Measurements from ENCODE around the gene AVPR2. TPM values are rescaled to one million over a fixed set of nuclear protein-coding genes. Genes with fewer than 3 reads are reported as not detected.

AVPR2 gene
- total RNA-seq, 1 donor from 2014 or later, result not detected

DNA sequence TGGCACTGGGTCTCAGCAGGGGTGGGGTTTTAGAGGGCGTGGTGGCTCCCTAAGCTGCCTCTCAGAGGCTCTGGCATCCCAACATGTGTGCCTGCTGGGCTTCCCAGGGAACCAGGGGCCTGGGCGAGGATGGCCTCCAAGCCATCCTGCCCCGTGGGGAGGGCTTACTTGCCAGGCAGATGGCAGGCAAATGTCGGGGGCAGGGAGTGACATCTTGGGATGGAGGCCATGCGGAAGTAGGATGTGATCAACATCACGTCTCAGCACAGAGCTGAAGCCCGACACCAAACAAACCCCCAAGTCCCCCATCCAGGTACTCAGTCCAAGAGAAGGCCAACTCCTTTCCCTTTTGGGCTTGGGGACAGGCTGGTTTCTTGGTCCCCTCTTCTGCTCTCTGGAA lies 23.2 kb upstream of the AVPR2 start:
- Mint-ChIP-seq H3K27me3 (ENCODE audit: low read depth) (peaks cover 4% of the 10 kb centered on the region), H3K27ac (ENCODE audit: unreplicated experiment) (no peak overlapping the region), H3K4me1 (ENCODE audit: low read depth) (no peaks in the 10 kb centered on the region), H3K9me3 (ENCODE audit: low read depth) (peaks cover 2% of the 10 kb centered on the region), H3K4me3 (ENCODE audit: unreplicated experiment) (no peak overlapping the region), H3K36me3 (ENCODE audit: low read depth) (no peaks in the 10 kb centered on the region)
- TF ChIP-seq, protein P1, sequence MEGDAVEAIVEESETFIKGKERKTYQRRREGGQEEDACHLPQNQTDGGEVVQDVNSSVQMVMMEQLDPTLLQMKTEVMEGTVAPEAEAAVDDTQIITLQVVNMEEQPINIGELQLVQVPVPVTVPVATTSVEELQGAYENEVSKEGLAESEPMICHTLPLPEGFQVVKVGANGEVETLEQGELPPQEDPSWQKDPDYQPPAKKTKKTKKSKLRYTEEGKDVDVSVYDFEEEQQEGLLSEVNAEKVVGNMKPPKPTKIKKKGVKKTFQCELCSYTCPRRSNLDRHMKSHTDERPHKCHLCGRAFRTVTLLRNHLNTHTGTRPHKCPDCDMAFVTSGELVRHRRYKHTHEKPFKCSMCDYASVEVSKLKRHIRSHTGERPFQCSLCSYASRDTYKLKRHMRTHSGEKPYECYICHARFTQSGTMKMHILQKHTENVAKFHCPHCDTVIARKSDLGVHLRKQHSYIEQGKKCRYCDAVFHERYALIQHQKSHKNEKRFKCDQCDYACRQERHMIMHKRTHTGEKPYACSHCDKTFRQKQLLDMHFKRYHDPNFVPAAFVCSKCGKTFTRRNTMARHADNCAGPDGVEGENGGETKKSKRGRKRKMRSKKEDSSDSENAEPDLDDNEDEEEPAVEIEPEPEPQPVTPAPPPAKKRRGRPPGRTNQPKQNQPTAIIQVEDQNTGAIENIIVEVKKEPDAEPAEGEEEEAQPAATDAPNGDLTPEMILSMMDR (IDR thresholded peaks at IDR 0.05), result no peak
- no peak for DNase-seq (ENCODE audit: low spot score)

DNA sequence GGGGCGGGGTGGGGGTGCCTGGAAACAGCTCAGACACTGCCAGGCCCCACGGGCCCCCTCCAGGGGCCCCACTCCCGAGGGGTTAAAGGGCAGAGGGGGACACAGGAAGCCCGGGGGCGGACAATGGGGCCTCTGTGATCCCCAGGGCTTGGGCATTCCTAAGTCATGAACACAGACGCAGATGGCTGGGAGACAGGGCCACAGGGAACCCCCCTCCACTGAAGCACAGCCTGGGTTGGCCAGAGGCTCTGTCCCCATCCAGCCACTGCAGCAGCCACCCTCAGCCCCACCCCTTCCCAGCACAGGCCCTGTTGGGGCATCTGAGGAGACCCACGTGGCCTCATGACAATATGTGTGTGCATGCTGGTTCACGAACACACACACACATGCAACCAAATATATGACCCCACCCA lies 22.4 kb upstream of the AVPR2 start:
- Mint-ChIP-seq H3K4me1 (ENCODE audit: low read depth) (no peaks in the 10 kb centered on the region), H3K27me3 (ENCODE audit: low read depth) (peaks cover 4% of the 10 kb centered on the region), H3K9me3 (ENCODE audit: low read depth) (no peaks in the 10 kb centered on the region), H3K4me3 (ENCODE audit: unreplicated experiment) (no peak overlapping the region), H3K36me3 (ENCODE audit: low read depth) (no peaks in the 10 kb centered on the region), H3K27ac (ENCODE audit: unreplicated experiment) (no peak overlapping the region)
- DNase-seq (ENCODE audit: low spot score), result no peak
- TF ChIP-seq, protein P1 (IDR thresholded peaks at IDR 0.05), result no peak

DNA sequence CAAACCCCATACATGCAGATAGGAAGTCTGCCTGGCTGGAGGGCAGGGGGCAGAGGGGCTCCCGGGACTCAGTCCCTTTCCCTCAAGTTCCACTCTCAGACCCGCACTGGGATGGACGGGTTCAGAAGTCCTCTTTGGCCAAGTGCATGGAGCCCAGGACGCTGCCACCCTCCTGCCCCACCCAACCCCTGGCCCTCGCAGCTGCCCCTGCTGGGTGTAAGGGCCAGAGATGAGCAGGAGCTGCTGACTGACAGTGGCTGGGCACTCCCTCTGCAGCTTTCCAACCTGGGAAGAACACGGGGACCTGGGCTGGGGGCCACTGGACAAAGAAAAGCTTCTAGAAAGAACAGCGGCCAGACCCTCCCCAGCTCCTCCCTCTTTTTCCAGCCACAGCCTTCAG lies 21.9 kb upstream of the AVPR2 start:
- no peaks in the 10 kb centered on the region for H3K4me1 Mint-ChIP-seq (ENCODE audit: low read depth)
- TF ChIP-seq, protein P1 (IDR thresholded peaks at IDR 0.05), result no peak
- H3K36me3 Mint-ChIP-seq (ENCODE audit: low read depth), result no peaks in the 10 kb centered on the region
- no peak overlapping the region for H3K4me3 Mint-ChIP-seq (ENCODE audit: unreplicated experiment)
- no peaks in the 10 kb centered on the region for H3K9me3 Mint-ChIP-seq (ENCODE audit: low read depth)
- no peak overlapping the region for H3K27ac Mint-ChIP-seq (ENCODE audit: unreplicated experiment)
- DNase-seq (ENCODE audit: low spot score), result no peak
- H3K27me3 Mint-ChIP-seq (ENCODE audit: low read depth), result peaks cover 4% of the 10 kb centered on the region

DNA sequence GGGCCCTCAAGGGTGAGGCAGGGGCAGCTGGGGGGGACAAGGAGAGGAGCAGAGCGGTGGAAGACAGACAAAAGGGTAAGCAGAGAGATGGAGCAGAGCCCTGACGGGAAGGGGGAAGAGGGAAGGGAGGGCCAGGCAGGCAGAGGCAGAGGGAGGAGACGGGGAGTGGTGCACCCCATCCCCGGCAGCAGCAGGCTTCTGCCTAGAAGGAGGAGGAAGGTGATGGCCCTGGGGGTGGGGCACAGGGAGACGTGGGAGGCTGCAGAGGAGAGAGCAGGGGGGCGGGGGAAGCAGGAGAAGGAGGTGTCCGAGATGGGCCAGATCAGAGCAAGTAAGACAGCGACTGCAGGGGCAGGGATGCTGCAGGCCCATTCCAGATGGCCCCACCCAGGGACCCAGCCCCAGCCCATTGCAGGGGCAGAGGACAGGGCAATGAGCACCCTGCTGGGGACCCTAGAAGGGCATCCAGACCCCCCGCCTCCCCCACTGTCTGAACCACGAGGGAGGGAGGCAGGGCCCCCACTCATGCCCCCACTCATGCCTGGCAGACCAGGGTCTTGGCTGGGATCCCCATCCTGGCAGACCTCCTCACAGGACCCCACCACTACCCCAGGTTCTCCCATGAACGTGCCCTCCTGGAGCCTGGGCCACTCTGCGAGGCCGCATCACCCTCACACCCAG lies 21.2 kb upstream of the AVPR2 start:
- H3K36me3 Mint-ChIP-seq (ENCODE audit: low read depth), result no peaks in the 10 kb centered on the region
- DNase-seq (ENCODE audit: low spot score), result no peak
- H3K4me1 Mint-ChIP-seq (ENCODE audit: low read depth), result no peaks in the 10 kb centered on the region
- H3K27ac Mint-ChIP-seq (ENCODE audit: unreplicated experiment), result no peak overlapping the region
- TF ChIP-seq, protein P1 (IDR thresholded peaks at IDR 0.05), result no peak
- H3K27me3 Mint-ChIP-seq (ENCODE audit: low read depth), result peaks cover 3% of the 10 kb centered on the region
- H3K4me3 Mint-ChIP-seq (ENCODE audit: unreplicated experiment), result no peak overlapping the region
- no peaks in the 10 kb centered on the region for H3K9me3 Mint-ChIP-seq (ENCODE audit: low read depth)

DNA sequence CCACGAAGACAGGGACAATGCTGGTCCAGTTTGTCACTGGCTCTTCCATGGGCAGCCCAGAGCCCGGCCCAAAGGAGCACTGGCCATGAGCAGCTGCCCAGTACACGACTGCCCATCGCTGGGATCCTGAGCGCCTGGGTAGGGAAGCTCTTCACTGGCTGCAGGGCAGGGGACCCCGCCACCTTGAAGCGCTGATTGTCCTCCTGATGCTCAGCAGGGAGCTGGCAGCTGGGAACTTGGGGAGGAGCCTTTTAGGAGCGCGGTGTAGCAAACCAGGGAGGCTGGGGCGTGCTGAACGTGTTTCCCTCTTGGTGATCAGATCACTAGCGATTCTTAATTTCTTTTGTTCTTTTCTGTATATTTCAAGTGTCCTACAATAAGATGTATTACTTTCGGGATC lies 20.3 kb upstream of the AVPR2 start:
- no peaks in the 10 kb centered on the region for H3K9me3 Mint-ChIP-seq (ENCODE audit: low read depth)
- no peak overlapping the region for H3K4me3 Mint-ChIP-seq (ENCODE audit: unreplicated experiment)
- H3K4me1 Mint-ChIP-seq (ENCODE audit: low read depth), result no peaks in the 10 kb centered on the region
- H3K27me3 Mint-ChIP-seq (ENCODE audit: low read depth), result peaks cover 5% of the 10 kb centered on the region
- no peak overlapping the region for H3K27ac Mint-ChIP-seq (ENCODE audit: unreplicated experiment)
- DNase-seq (ENCODE audit: low spot score), result peak; percentile 87
- H3K36me3 Mint-ChIP-seq (ENCODE audit: low read depth), result no peaks in the 10 kb centered on the region
- TF ChIP-seq, protein P1 (IDR thresholded peaks at IDR 0.05), result no peak

Data from chondrocyte (in vitro differentiated cells).